ENCODE results near the gene SLC8A2. TPM values are rescaled to one million over a fixed set of nuclear protein-coding genes. Genes with fewer than 3 reads are reported as not detected.
A peak's percentile ranks its signal among the peaks of the same experiment; 100 is the strongest.

Gene SLC8A2
- total RNA-seq, 1 experiment from 2014 or later = 11.3 TPM

DNA sequence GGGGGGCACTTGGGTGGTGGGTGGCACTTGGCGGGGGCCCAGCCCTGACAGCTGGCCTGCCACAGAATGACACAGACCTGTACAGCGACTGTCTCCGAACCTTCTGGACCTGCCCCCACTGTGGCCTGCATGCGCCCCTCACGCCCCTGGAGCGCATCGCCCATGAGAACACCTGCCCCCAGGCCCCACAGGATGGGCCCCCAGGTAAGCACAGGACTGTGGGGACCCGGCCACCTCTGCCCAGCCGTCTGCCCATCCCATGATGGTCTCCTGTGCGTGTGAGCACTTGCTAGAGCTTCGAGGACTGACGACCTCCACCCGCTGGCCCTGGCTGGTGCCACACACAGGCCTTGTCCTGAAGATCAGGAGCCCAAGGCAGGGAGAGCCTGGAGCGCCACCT lies 90.6 kb downstream of the SLC8A2 start:
- no peak overlapping the region for H2BK15ac ChIP-seq (ENCODE audit: low read depth, low read length)
- H3K23me2 ChIP-seq (ENCODE audit: insufficient read length, low read depth, low read length, poor library complexity, severe bottlenecking) = no peaks in the 10 kb centered on the region
- no peaks in the 10 kb centered on the region for H3K79me2 ChIP-seq (ENCODE audit: insufficient read depth, low read length)
- H3K27ac ChIP-seq (ENCODE audit: insufficient read length, low read depth, low read length) = no peak overlapping the region
- no peak overlapping the region for H2BK12ac ChIP-seq (ENCODE audit: insufficient read length, low read depth, low read length)
- no peak overlapping the region for H3K56ac ChIP-seq (ENCODE audit: insufficient read length, low read depth, low read length)
- no peak overlapping the region for H3K4me2 ChIP-seq (ENCODE audit: insufficient read depth, insufficient read length, low read length)
- no peak overlapping the region for H2BK5ac ChIP-seq (ENCODE audit: insufficient read length, low read length)
- no CpG with 5 or more reads among the region's 14 CpGs for WGBS (ENCODE audit: extremely low coverage, insufficient read length, low lambda C conversion rate)
- Mint-ChIP-seq H3K27me3 (ENCODE audit: low read depth) (no peaks in the 10 kb centered on the region), H3K9me3 (no peaks in the 10 kb centered on the region), H3K36me3 (ENCODE audit: insufficient read depth in 1 of 3, low read depth in 3 of 3) (peaks cover 21 to 62% (median 44%) of the 10 kb centered on the region in 3 experiments; a peak in 6 of 7 replicates), H3K4me1 (peaks cover 9 to 12% of the 10 kb centered on the region in 2 experiments), H3K27ac (peak overlapping the region in 1 of 3 experiments; percentile 91; a peak in 1 of 7 replicates), H3K4me3 (no peak overlapping the region)
- no peaks in the 10 kb centered on the region for H3K27me3 ChIP-seq (ENCODE audit: insufficient read depth, low read length)
- H4K8ac ChIP-seq (replicated peaks; ENCODE audit: insufficient read length, low read depth, low read length) = no peak overlapping the region
- no peak overlapping the region for H3K14ac ChIP-seq (ENCODE audit: insufficient read depth, low read length)
- H3K18ac ChIP-seq (ENCODE audit: insufficient read length, low read depth, low read length) = no peak overlapping the region
- H2AFZ ChIP-seq (ENCODE audit: low read length) = no peak overlapping the region
- no peak overlapping the region for H3K4ac ChIP-seq (ENCODE audit: low read depth, low read length)
- no peak overlapping the region for H2BK120ac ChIP-seq (ENCODE audit: low read depth, low read length, poor library complexity, severe bottlenecking)
- no peaks in the 10 kb centered on the region for H4K20me1 ChIP-seq (ENCODE audit: control insufficient read depth, insufficient read depth, insufficient read length)
- H3K79me1 ChIP-seq (ENCODE audit: insufficient read depth, low read depth, low read length, poor library complexity, severe bottlenecking) = no peaks in the 10 kb centered on the region
- no peak overlapping the region for H3K9ac ChIP-seq (ENCODE audit: extremely low read depth, insufficient read length, low read length)
- H3T11ph ChIP-seq (ENCODE audit: low read length) = no peak overlapping the region
- H2AK5ac ChIP-seq (ENCODE audit: insufficient read length, low read length) = no peak overlapping the region
- H3K9me3 ChIP-seq (ENCODE audit: control insufficient read depth, low read depth, low read length) = no peaks in the 10 kb centered on the region
- H4K5ac ChIP-seq (ENCODE audit: insufficient read length, low read depth, low read length) = no peak overlapping the region
- TF ChIP-seq, protein P1, sequence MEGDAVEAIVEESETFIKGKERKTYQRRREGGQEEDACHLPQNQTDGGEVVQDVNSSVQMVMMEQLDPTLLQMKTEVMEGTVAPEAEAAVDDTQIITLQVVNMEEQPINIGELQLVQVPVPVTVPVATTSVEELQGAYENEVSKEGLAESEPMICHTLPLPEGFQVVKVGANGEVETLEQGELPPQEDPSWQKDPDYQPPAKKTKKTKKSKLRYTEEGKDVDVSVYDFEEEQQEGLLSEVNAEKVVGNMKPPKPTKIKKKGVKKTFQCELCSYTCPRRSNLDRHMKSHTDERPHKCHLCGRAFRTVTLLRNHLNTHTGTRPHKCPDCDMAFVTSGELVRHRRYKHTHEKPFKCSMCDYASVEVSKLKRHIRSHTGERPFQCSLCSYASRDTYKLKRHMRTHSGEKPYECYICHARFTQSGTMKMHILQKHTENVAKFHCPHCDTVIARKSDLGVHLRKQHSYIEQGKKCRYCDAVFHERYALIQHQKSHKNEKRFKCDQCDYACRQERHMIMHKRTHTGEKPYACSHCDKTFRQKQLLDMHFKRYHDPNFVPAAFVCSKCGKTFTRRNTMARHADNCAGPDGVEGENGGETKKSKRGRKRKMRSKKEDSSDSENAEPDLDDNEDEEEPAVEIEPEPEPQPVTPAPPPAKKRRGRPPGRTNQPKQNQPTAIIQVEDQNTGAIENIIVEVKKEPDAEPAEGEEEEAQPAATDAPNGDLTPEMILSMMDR (conservative IDR thresholded peaks at IDR 0.05) = no peak
- no peaks in the 10 kb centered on the region for H3K4me1 ChIP-seq (ENCODE audit: insufficient read depth, low read length)
- H3K23ac ChIP-seq (ENCODE audit: insufficient read length, low read depth, low read length) = no peak overlapping the region
- no peak for DNase-seq
- no peak overlapping the region for H2BK20ac ChIP-seq (ENCODE audit: low read depth, low read length, poor library complexity, severe bottlenecking)
- no peak overlapping the region for H4K91ac ChIP-seq (ENCODE audit: insufficient read length, low read depth, low read length)

All from H9 (cell line).